GM19324 (cell line): ENCODE measurements around the gene CUX1.
"Not testable (repeated sequence)": the region's sequence is repeated elsewhere in the genome, so short reads cannot be mapped to it uniquely, and the experiment has no call there.

Experiments used
- ATAC-seq: cut with Tn5 transposase; IDR thresholded peaks from one replicate; pipeline ENCODE4 v1.9.1; 2021; ENCODE audit warnings: mild to moderate bottlenecking, moderate library complexity; ENCODE audit not compliant: unreplicated experiment, low FRiP score

The CUX1 gene

DNA sequence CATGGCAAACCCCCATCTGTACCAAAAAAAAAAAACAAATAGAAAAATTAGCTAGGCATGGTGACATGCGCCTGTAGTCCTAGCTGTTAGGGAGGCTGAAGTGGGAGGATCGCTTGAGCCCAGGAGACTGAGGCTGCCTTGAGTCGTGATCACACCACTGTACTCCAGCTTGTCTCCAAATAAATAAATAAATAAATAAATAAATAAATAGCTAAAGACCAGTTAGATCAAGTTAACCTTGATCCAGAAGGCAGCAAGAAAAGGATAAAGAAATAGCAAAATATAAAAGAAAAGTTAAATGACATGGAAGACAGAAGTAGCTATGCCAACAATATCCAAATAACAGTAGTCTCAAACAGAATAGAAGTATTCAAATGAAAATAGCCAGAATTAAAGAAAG, 337.0 kb downstream of the CUX1 start:
- ATAC-seq: no peak

DNA sequence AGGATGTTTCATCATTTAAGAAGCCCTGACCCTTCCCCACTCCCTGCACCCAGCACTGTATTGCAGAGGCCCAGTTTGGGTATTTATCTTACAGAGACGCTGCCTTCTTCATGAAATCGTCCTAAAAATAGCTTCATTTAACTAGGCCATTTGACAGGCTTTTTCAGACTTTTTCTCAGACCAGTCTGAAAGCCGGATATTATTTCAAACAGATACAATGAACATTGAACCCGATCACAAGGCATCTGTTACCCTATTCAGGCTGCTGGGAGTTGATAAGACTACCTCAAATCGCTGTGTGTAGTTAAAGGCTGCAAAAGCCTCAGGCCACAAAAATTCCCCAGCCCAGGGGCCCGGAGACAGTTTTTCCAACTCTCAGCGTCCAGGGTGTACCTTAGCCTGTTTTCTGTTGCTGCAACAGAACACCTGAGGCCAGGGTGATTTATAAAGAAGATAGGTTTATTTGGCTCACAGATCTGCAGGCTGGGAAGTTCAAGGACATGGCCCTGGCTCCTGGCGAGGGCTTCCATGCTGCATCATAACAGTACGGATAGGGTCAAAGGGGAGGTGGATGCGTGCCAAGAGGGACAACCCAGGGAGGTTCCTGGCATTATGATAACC, 338.5 kb downstream of the CUX1 start:
- ATAC-seq: no peak

GRCh38 chr7:102156867-102157266, 339.4 kb downstream of the CUX1 start:
- ATAC-seq: no peak

DNA sequence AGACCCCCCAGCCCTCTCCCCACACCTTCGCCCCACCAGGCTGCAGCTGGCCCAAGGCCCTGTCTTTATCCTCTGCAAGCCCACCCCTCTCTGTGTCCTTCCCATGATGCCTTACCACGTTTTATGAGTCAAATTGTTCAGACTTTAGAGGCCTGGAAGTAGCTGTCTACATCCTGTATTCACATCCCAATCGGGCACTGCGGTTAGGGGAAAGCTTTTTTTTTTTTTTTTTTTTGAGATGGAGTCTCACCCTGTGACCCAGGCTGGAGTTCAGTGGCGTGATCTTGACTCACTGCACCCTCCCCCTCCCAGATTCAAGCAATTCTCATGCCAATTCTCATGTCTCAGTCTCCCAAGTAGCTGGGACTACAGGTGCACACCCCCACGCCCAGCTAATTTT, 347.7 kb downstream of the CUX1 start:
- no peak for ATAC-seq

DNA sequence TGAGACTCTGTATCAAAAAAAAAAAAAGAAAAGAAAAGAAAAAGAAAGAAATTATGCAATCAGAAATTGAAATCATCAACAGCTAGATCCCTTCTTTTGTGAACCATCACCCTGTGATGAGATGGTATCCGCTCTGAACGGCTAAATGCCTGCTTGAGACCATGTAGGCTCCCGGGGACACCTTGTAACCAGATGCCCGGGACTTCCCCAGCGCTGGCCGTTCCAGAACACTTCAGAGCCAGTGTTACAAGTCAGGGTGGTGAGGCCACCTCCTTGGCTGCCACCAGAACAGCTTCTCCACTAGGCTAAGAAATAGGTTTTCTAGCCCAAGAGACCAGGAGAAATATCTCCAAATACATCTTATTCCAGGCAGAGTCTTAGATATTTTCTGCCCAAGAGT, 349.8 kb downstream of the CUX1 start:
- no peak for ATAC-seq

DNA sequence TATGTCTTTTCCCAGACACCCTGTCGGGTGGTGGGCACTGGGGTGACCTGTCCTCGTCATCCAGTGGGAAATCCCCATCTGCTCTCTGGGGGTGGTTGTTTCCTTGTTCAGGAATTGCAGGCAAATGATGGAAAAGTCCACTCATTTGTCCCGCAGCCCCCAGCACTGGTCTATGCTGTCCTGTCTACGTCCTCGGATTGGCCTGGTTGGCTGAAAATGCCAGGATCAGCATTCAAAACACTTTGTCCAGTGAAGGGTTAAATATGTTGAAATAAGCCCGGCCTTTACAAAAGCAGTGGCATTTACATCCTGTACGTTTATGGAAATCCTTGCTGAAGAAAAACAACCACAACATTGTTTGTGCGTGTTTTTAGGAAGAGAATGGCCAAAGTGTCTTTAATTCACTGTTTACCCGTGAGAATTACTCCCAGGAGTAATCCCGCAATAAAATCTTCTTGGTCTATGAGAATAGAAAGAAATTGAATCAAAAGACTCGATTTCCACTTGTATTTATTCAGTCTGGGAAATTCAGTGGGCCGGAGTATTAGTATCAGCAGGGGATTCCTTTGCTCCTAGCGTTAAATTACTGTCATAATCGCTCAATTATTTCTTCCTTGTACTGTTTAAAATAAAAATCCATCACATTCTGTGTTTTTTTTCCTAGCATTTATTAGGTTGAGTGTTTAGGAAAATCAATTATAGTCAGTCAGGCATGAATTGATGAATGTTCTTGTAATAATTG, 352.4 kb downstream of the CUX1 start:
- no peak for ATAC-seq

GRCh38 chr7:102170393-102170970, 353.1 kb downstream of the CUX1 start:
- no peak for ATAC-seq

DNA sequence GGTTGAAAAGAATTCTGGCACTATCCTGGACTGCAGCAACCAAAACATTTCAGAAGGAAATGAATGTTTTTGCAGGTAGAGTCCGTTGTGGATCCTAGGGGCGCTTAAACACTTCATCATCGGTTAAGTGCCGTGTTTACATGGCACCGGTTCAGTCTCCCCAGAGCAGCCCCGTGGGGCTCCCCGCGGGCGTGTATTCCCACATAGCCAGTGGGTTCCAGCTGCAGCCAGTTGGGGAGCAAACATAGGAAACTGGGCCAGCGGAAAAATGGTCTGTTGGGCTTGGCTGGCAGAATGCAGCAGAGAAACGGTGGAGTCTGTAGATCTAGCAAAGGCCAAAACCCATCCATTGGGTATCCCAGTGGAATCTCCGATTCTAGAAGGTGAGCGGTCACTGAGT, 356.2 kb downstream of the CUX1 start:
- ATAC-seq: no peak

GRCh38 chr7:102175423-102176170, 358.2 kb downstream of the CUX1 start:
- no peak for ATAC-seq

DNA sequence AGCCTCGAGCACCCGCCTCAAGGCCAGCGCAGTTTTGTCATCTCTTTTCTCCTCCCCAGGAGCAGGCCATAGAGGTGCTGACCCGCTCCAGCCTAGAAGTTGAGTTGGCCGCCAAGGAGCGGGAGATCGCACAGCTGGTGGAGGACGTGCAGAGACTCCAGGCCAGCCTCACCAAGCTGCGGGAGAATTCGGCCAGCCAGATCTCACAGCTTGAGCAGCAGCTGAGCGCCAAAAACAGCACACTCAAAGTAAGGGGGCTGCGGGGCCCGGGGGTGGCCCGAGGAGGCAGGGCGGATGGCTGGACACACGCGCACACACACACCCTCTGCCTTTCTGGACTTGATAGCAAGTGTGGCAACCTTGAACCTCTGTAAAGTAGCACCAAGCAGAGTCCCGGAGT, 361.0 kb downstream of the CUX1 start:
- ATAC-seq: no peak

GRCh38 chr7:102180727-102181126, 363.3 kb downstream of the CUX1 start:
- ATAC-seq: no peak

DNA sequence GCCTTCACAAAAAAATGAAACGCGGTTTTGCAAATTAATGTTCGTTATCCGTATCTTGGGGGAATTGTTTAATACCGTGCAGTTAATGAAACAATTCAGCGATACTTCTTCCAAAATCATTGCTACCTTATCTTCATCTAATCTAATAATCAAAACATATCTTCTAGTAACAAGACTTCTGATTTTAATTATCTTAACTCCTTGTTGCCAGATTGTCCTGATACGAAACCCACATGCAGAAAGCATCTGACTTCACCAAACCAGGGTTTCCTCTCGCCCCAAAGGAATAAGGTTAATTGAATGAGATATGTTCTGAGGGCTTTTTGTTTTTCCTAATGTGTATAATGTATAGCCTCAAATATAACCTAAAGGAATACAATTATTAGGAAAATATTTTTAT, 364.1 kb downstream of the CUX1 start:
- no peak for ATAC-seq

GRCh38 chr7:102182016-102182415, 364.6 kb downstream of the CUX1 start:
- ATAC-seq: no peak

DNA sequence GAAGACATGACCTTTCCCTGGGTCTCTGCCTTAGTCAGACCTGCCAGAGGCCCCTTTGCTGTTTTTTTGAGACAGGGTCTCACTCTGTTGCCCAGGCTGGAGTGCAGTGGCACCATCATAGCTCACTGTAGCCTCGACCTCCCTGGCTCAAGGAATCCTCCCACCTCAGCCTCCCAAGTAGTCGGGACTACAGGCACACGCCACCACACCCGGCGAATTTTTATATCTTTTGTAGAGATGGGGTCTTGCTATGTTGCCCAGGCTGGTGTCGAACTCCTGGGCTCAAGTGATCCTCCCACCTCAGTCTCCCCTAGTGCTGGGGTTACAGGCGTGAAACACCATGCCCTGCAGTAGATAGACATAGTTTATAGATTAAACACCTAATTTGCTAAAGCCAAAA, 366.4 kb downstream of the CUX1 start:
- not testable (repeated sequence) for ATAC-seq

DNA sequence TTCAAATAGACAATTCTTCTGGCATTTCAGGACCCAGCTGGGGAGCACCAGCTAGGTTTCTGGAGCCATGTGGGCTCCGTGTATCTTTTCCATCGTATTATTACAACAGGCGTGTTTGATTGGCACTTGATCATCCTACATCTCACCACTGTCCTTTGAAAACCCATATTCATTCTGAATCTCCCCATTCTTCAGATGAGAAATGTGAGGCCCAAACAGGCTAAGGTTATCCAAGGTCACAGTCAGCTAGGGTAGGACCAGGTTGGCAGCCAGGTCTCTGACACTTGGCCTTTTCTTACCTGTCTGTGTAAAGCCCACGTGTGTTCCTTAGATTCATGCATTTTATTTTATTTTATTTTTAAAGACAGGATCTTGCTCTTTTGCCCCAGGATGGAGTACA, 366.9 kb downstream of the CUX1 start:
- no peak for ATAC-seq

DNA sequence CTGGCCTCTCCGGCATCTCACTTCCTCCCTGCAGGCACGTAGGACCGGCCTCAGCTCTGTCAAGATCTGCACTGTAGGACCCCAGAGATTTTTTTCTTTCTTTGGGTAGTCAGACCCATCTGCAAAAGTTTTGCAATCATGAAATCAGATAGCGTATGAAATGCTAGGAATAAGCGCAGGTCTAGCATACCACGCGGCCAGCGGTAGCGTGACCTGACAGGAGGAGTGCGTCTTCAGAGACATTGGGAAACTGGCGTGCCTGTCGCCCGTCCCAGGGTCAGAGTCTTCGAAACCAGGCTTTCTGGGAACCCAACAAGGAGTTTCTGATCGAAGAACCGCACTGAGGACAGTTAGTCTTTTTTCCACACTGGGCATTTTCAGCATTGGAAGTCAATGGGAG, 368.4 kb downstream of the CUX1 start:
- no peak for ATAC-seq

DNA sequence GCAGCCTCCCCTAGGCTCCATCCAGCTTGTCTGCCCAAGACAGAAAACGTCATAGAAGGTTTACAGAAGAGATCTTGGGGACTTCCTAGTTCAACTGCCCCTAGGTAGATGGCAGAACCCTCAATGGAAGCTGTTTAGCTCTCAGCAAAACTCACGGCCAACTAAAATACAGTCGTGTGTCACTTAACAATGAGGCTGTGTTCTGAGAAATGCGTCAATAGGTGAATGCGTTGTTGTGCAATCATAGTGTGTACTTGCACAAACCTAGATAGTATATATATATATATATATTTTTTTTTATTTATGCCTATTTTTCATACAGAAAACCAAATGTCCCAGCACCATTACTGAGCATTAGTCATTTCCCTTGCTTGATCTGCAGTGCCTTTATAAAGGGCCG, 368.9 kb downstream of the CUX1 start:
- ATAC-seq: no peak

GRCh38 chr7:102188746-102189145, 371.3 kb downstream of the CUX1 start:
- no peak for ATAC-seq

- no peak for ATAC-seq
These were observed 372.3 kb downstream of the CUX1 start for GRCh38 chr7:102189756-102190155.

- no peak for ATAC-seq
These were observed 373.4 kb downstream of the CUX1 start for GRCh38 chr7:102190776-102191350.
